Measurements from ENCODE around the gene ZNF189. TPM values are rescaled to one million over a fixed set of nuclear protein-coding genes. Genes with fewer than 3 reads are reported as not detected.

Gene ZNF189
- polyA plus RNA-seq, 3 donors: 0.72 to 1.8 (median 1.2) TPM

DNA sequence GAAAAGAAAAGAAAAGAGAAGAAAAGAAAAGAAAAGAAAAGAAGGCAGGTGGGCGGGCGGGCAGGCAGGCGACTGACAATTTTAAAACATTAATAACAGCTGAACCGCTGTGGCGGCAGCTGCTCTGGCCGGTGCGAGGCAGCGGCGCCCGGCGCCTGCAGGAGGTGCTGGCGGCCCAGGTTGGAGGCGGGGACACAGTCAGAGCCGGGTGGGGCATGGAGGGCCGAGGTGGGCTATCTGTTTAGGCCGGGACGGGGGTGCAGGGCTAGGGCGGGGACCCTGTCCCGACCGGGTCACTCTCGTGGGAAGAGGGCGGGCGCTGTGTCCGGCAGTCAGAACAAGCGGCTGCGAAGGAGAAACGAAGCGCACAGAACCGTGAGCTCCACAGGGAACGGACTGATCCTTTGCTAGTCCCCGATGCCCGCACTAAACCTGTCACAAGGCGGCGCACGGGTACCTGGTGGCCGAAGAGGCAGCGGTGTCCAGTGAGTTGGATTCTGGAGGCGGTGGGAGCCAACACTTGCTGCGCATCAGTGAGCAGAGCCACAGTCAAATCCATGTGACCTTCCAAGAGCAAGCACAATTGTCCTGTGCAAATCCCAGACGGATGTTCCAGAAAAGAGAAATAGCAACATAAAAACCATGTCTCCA, 50.5 kb downstream of the ZNF189 start:
- Mint-ChIP-seq H3K9me3 (peaks cover 7 to 27% (median 12%) of the 10 kb centered on the region in 7 donors), H3K4me3 (peak overlapping the region; percentile 76 to 85), H3K27me3 (ENCODE audit: low read depth in 3 of 3) (peaks cover 29 to 34% (median 31%) of the 10 kb centered on the region in 3 donors), H3K27ac (no peak overlapping the region), H3K4me1 (peaks cover 16% of the 10 kb centered on the region), H3K36me3 (peaks cover 0 to 4% of the 10 kb centered on the region in 2 donors)
- TF ChIP-seq, protein P1, sequence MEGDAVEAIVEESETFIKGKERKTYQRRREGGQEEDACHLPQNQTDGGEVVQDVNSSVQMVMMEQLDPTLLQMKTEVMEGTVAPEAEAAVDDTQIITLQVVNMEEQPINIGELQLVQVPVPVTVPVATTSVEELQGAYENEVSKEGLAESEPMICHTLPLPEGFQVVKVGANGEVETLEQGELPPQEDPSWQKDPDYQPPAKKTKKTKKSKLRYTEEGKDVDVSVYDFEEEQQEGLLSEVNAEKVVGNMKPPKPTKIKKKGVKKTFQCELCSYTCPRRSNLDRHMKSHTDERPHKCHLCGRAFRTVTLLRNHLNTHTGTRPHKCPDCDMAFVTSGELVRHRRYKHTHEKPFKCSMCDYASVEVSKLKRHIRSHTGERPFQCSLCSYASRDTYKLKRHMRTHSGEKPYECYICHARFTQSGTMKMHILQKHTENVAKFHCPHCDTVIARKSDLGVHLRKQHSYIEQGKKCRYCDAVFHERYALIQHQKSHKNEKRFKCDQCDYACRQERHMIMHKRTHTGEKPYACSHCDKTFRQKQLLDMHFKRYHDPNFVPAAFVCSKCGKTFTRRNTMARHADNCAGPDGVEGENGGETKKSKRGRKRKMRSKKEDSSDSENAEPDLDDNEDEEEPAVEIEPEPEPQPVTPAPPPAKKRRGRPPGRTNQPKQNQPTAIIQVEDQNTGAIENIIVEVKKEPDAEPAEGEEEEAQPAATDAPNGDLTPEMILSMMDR (IDR thresholded peaks at IDR 0.05): peak; percentile 65
- 2% methylated on average over 37 of the region's 40 CpGs for WGBS (ENCODE audit: insufficient coverage)
- Histone ChIP-seq H3K27me3 (ENCODE audit: control insufficient read depth in 2 of 2, insufficient read depth in 2 of 2, low read length in 2 of 2) (peaks cover 28 to 36% of the 10 kb centered on the region in 2 donors), H3K9ac (ENCODE audit: insufficient read depth, low read length, poor library complexity, severe bottlenecking) (no peak overlapping the region), H3K4me2 (replicated peaks; ENCODE audit: extremely low read depth, low read length, poor library complexity, severe bottlenecking) (peak overlapping the region; percentile 28), H3K36me3 (replicated peaks in 1 of 2; ENCODE audit: control insufficient read depth in 1 of 2, insufficient read depth in 2 of 2, low read length in 2 of 2) (no peaks in the 10 kb centered on the region), H2AFZ (ENCODE audit: insufficient read depth, low read depth, low read length, poor library complexity, severe bottlenecking) (peak overlapping the region; percentile 35), H3K4me1 (ENCODE audit: control insufficient read depth in 1 of 2, insufficient read depth in 2 of 2, low read length in 2 of 2) (peaks cover 6 to 7% of the 10 kb centered on the region in 2 donors), H3K9me3 (replicated peaks in 1 of 2; ENCODE audit: control insufficient read depth in 1 of 2, insufficient read depth in 1 of 2, low read length in 2 of 2) (peaks cover 5% of the 10 kb centered on the region in 2 donors), H3K4me3 (replicated peaks in 1 of 3; ENCODE audit: low read depth in 2 of 3, low read length in 3 of 3) (peak overlapping the region in 2 of 3 experiments; percentile 7 to 60), H3K79me2 (ENCODE audit: insufficient read depth, low read length) (no peaks in the 10 kb centered on the region), H4K20me1 (ENCODE audit: insufficient read depth, low read length) (no peaks in the 10 kb centered on the region), H3K27ac (ENCODE audit: low read depth in 1 of 2, low read length in 2 of 2) (no peak overlapping the region)
- intact Hi-C loops (cut with micrococcal nuclease): no loop called here
- peak in 2 of 3 donors; percentile 0 to 8 for DNase-seq

DNA sequence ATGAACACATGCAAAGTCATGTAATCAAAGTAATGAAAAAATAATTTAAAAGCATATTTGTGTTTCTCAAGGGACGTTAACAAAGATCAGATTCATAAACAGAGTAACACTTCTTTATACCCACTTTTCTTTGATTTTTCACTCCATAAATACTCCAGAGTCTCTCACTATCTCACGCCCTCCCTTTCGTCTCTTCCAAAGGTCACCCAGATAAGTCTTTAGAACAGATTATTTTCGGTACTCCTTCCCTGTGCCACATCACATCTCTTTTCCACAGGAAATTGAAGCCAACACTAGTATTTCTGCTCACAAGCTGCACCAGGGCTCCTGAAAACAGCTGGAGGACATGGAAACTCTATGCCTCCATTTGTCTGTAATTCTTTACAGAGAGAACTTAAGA, 52.3 kb downstream of the ZNF189 start:
- Mint-ChIP-seq H3K9me3 (peaks cover 7 to 27% (median 12%) of the 10 kb centered on the region in 7 donors), H3K27ac (no peak overlapping the region), H3K27me3 (ENCODE audit: low read depth in 3 of 3) (peaks cover 29 to 36% (median 32%) of the 10 kb centered on the region in 3 donors), H3K4me3 (peak overlapping the region in 1 of 2 donors; percentile 54), H3K4me1 (peaks cover 11% of the 10 kb centered on the region), H3K36me3 (peaks cover 0 to 4% of the 10 kb centered on the region in 2 donors)
- Histone ChIP-seq H2AFZ (ENCODE audit: insufficient read depth, low read depth, low read length, poor library complexity, severe bottlenecking) (no peak overlapping the region), H3K9me3 (replicated peaks in 1 of 2; ENCODE audit: control insufficient read depth in 1 of 2, insufficient read depth in 1 of 2, low read length in 2 of 2) (peaks cover 5% of the 10 kb centered on the region in 2 donors), H3K36me3 (replicated peaks in 1 of 2; ENCODE audit: control insufficient read depth in 1 of 2, insufficient read depth in 2 of 2, low read length in 2 of 2) (no peaks in the 10 kb centered on the region), H3K4me3 (replicated peaks in 1 of 3; ENCODE audit: low read depth in 2 of 3, low read length in 3 of 3) (no peak overlapping the region), H4K20me1 (ENCODE audit: insufficient read depth, low read length) (no peaks in the 10 kb centered on the region), H3K27me3 (ENCODE audit: control insufficient read depth in 2 of 2, insufficient read depth in 2 of 2, low read length in 2 of 2) (peaks cover 28 to 34% of the 10 kb centered on the region in 2 donors), H3K27ac (ENCODE audit: low read depth in 1 of 2, low read length in 2 of 2) (no peak overlapping the region), H3K4me2 (replicated peaks; ENCODE audit: extremely low read depth, low read length, poor library complexity, severe bottlenecking) (no peak overlapping the region), H3K9ac (ENCODE audit: insufficient read depth, low read length, poor library complexity, severe bottlenecking) (no peak overlapping the region), H3K79me2 (ENCODE audit: insufficient read depth, low read length) (no peaks in the 10 kb centered on the region), H3K4me1 (ENCODE audit: control insufficient read depth in 1 of 2, insufficient read depth in 2 of 2, low read length in 2 of 2) (peaks cover 6 to 7% of the 10 kb centered on the region in 2 donors)
- DNase-seq: no peak
- WGBS (ENCODE audit: insufficient coverage): 64% methylated on average over 3 of the region's 4 CpGs
- TF ChIP-seq, protein P1 (IDR thresholded peaks at IDR 0.05): no peak
- intact Hi-C loops (cut with micrococcal nuclease): no loop called here

Data from CD14-positive monocyte (primary cell).